Activated T-helper 1 cell treated with anti-CD3 and anti-CD28 coated beads, Interleukin-2, amount 50 U/mL, for 16 hours (primary cell): ENCODE measurements around the gene WFDC12.

Experiments used
- DNase-seq, 2 donors: peaks; one replicate each; pipeline ENCODE4 v3.0.0-alpha.2; 2020; ENCODE audit warnings: low read depth in 1 of 2, low spot score in 1 of 2

WFDC12 gene

DNA sequence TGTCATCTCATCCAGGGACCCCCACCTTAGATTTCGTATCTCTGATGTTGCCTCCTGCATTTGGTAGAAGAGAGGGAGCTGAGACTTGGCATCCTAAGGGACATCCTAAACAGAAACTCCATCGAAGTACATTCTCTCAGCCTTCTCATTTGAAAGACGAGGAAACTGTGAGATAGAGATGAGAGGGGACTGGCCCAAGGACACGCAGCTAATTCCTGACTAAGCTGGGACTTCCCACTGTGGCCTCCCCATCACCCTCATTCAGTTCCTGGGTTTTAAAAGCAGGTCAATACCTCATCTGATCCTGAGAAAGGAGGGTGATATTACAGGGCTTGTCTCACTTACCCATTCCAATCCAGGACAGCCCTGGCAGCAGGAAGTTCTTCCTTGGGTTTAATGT, 8.4 kb downstream of the WFDC12 start:
- DNase-seq, result no peak

GRCh38 chr20:45115386-45115774, 8.9 kb downstream of the WFDC12 start:
- DNase-seq, result no peak

- DNase-seq, result no peak
Measured at GRCh38 chr20:45114465-45115385, 9.5 kb downstream of the WFDC12 start, which contains the start of gene WFDC5. WFDC5 (minus strand) TSS chr20:45115174; CDS start chr20:45115083, 91 bp downstream.

GRCh38 chr20:45113865-45114264, 10.4 kb downstream of the WFDC12 start:
- DNase-seq, result no peak

- no peak for DNase-seq
Measured at GRCh38 chr20:45112754-45113153, 11.5 kb downstream of the WFDC12 start.

GRCh38 chr20:45111799-45112471, 12.3 kb downstream of the WFDC12 start:
- no peak for DNase-seq

DNA sequence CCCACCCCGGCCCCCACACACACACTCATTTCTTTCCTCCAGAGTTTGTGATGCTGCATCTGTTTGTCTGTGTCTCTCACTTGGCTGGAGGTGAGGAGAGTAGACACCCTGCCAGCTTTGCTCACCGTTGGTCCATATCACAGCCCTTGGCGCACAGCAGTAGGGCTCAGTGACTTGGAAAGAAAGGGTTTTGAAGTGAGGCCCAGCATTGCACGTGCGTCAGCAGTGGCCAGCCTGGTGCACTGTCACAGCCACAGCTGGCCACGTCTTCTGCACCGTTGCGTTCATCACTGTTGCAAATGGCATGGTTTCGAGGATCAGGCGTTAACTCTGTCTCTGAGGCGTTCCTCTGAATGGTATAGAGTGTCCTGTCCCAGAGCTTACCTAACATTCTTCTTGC, 13.0 kb downstream of the WFDC12 start:
- no peak for DNase-seq

DNA sequence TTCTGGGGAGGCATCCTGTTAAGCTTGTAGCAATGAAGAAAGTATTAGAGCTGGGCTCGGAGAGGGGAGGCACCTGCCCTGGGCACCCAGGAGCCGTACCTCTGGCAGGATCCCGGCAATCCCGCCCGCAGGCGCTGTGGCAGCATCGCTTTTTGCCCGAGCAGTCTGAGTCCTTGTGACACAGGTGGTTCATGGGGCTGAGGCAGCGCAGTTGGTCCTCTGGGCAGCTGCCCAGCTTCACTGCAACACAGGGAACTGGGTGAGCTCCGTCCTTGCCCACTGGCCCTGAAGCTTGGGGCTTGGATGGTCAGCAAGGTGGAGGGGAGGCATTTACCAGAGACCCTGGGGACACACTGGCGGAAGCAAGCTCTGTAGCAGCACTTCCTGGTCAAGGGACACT, 14.0 kb downstream of the WFDC12 start:
- no peak for DNase-seq

GRCh38 chr20:45109634-45110033, 14.6 kb downstream of the WFDC12 start:
- DNase-seq, result no peak

- no peak for DNase-seq
Measured at GRCh38 chr20:45105317-45105716, 18.9 kb downstream of the WFDC12 start.

DNA sequence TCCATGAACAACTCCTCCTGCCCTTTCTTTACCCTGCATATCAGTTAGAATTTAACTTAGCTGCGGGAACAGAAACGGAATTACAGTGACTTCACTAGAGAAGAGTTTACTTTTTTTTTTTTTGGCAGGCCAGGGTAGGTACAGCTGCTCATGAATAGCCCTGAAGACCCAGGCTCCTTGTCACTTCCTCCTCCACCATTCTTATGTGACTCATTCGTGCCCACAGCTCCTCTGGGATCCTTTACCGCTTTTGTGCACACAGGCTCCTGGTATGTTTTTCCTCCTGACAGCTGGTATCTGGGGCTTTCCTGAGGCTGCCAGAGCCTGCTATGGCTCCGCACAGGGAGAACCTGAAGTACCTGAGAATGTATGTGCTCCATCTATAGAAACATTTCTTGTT, 19.5 kb downstream of the WFDC12 start:
- DNase-seq, result no peak

DNA sequence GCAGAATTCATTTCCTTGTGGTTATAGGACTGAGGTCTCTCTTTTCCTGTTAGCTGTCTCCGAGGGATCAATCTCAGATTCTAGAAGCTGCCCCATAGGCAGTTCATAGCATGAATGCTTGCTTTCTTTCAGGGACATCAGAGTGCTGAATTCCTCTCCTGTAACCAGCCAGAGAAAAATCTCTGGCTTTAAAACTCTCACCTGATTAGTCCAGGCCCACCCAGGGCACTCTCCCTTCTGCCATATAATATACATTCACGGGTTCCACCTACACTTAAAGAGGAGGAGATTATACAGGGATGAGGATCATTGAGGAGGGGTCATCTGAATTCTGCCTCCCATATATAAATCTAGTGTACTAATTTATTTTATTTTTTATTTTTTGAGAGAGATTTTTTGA, 21.2 kb downstream of the WFDC12 start:
- DNase-seq, result no peak

- DNase-seq, result no peak
Measured at GRCh38 chr20:45101333-45101850, 22.9 kb downstream of the WFDC12 start.

DNA sequence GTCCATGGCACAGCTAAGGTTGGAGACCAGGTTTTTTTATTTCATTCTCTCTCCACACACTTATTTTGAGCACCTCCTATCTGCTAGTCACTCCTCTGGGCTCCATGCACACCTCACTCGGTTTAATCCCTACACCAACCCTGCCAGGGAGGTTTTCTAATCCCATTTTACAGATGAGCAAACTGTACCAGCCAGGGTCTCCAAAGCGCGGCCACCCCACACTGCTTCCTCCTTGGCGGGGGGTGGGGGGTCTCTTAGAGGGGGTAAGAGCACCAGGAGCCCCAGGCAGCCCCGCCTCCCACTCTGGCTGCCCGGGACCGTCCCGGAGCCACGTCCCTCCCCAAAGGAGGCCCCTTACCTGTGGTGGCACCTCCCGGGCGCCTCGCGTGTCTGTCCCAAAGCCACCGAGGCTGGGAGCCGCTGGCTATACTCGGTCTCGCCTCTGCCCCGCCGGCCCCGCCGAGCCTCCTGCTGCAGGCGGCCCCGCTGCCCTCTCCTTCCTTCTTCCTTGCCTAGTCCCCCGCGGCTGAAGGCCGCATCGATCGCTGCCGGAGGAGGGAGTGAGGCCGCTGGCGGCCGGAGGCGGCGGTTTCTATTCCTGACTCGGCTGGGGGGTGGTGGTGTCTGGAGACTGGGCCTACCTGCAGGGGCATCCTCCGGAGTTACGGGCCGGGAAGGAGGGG, 23.6 kb downstream of the WFDC12 start, which contains the start of gene KCNS1:
KCNS1 (minus strand) TSS at position 565 of the 683 bp plus-strand sequence. CDS start 1,891 bp downstream, outside the sequence.
- no peak for DNase-seq

GRCh38 chr20:45098103-45098773, 26.0 kb downstream of the WFDC12 start:
- DNase-seq, result no peak

DNA sequence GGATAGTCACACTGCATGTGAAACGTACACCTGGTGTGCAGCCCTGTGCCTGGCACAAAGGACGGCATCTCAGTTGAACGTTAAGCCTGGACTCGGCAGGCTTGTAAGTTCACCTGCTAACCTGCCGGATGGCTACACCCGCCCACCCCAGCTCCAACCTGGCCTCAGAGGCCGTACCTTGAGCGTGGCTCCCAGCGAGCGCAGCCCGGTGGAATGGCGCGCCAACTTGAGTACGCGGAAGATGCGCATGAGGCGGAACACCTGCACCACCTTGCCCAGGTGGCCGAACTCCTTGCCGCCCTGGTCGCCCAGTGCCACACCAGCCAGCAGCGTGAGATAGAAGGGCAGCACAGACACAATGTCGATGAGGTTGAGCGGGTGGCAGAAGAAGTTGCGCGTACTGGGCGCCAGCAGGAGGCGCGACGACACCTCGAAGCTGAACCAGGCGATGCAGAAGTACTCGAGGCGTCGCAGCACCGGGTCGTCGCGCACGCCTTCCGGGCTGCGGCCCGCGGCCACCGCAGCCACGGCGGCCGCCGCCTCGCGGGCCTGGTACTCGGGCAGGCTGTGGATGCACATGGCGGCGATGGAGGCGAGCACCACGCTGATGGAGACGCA, 26.7 kb downstream of the WFDC12 start:
- DNase-seq, result no peak

DNA sequence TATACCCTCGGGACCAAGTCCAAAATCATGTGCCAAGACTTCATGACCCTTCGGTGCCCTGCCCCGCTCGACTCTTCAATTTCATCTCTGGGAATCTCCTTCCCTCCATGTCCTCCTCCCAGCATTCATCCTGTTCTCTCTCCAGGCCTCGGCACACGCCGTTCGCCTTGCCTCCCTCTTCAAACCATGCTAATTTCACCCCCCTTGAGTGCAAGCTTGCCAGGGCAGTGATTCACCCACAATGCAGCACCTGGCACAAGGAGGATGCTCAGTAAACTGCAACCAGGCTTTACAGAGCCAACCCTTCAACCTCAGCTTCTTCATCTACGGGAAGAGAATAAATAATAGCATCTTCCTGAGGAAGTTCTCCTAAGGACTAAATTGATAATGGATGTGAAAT, 27.5 kb downstream of the WFDC12 start:
- DNase-seq, result no peak

- peak in 1 of 2 donors; percentile 27 for DNase-seq
Measured at GRCh38 chr20:45095805-45096238, 28.4 kb downstream of the WFDC12 start.

GRCh38 chr20:45094864-45095574, 29.2 kb downstream of the WFDC12 start:
- DNase-seq, result no peak

DNA sequence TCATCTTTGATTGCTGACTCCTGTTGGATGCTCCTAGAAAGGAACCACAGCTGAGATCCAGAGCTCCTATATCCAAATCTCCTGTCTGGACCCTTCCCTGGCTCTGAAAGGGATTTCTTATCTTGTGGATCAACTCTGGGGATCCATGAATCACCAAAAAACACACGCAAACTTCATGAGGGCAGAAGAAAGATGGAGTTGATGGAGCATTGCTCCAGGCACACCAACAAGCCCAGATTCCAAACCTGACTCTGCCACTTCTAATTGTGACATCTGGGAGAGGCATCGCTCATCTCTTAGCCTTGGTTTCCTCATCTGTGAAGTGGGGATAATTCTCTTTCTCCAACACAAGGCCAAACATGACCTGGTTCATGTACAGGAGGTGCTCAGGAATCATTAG, 30.1 kb downstream of the WFDC12 start:
- no peak for DNase-seq
